Mammary epithelial cell (primary cell): ENCODE data around the gene FBXO17.

Experiments
- EZH2 ChIP-seq: IDR thresholded peaks from 2 replicates; pipeline ENCODE4 v1.6.1; 2012; ENCODE audit warnings: low read length, inconsistent platforms, borderline replicate concordance
- TF ChIP-seq, protein P1 (sequence below), 2 donors: IDR thresholded peaks in 1 of 2; conservative IDR thresholded peaks in 1 of 2; 2 replicates each; pipeline ENCODE4 v1.5.1; 2011 to 2012; ENCODE audit warnings: inconsistent platforms in 2 of 2, low read length in 2 of 2, mild to moderate bottlenecking in 2 of 2, control low read depth in 1 of 2, low read depth in 1 of 2; ENCODE audit not compliant: insufficient read depth in 1 of 2; ENCODE audit errors: extremely low read depth in 1 of 2

DNA sequence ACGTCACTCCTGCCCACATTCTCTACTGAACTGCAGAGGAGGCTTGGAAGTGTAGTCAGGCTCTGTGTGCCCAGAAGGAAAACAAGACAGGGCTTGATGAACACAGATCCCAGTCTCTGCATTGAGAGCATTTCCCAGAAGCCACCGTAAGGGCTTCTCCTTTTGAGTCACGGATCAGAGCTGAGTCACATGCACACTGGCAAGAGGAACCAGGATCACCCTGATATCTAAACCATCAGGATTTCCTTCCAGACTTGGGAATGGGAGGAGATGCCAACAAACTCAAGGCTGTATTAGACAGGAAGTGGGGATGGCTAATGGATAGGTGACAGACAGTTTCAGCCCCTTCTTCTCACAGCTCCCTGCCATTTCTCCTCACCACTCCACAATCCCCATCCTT lies 17.7 kb upstream of the FBXO17 start:
- TF ChIP-seq, protein P1, sequence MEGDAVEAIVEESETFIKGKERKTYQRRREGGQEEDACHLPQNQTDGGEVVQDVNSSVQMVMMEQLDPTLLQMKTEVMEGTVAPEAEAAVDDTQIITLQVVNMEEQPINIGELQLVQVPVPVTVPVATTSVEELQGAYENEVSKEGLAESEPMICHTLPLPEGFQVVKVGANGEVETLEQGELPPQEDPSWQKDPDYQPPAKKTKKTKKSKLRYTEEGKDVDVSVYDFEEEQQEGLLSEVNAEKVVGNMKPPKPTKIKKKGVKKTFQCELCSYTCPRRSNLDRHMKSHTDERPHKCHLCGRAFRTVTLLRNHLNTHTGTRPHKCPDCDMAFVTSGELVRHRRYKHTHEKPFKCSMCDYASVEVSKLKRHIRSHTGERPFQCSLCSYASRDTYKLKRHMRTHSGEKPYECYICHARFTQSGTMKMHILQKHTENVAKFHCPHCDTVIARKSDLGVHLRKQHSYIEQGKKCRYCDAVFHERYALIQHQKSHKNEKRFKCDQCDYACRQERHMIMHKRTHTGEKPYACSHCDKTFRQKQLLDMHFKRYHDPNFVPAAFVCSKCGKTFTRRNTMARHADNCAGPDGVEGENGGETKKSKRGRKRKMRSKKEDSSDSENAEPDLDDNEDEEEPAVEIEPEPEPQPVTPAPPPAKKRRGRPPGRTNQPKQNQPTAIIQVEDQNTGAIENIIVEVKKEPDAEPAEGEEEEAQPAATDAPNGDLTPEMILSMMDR (conservative IDR thresholded peaks at IDR 0.05 in 1 of 2, IDR thresholded peaks at IDR 0.05 in 1 of 2; ENCODE audit: extremely low read depth in 1 of 2, insufficient read depth in 1 of 2, low read depth in 1 of 2, low read length in 2 of 2): no peak
- no peak for TF ChIP-seq EZH2
